HG03520 (cell line): ENCODE data around the gene SUMF1.
A peak's percentile ranks its signal among the peaks of the same experiment; 100 is the strongest.
"Not testable (repeated sequence)": the region's sequence is repeated elsewhere in the genome, so short reads cannot be mapped to it uniquely, and the experiment has no call there.

ENCODE experiments used
- ATAC-seq: cut with Tn5 transposase; IDR thresholded peaks from one replicate; pipeline ENCODE4 v1.9.1; 2021; ENCODE audit warnings: mild to moderate bottlenecking, moderate library complexity; ENCODE audit not compliant: unreplicated experiment

Gene SUMF1

GRCh38 chr3:4462369-4463040 is 4.6 kb downstream of the SUMF1 start:
- ATAC-seq = no peak

DNA sequence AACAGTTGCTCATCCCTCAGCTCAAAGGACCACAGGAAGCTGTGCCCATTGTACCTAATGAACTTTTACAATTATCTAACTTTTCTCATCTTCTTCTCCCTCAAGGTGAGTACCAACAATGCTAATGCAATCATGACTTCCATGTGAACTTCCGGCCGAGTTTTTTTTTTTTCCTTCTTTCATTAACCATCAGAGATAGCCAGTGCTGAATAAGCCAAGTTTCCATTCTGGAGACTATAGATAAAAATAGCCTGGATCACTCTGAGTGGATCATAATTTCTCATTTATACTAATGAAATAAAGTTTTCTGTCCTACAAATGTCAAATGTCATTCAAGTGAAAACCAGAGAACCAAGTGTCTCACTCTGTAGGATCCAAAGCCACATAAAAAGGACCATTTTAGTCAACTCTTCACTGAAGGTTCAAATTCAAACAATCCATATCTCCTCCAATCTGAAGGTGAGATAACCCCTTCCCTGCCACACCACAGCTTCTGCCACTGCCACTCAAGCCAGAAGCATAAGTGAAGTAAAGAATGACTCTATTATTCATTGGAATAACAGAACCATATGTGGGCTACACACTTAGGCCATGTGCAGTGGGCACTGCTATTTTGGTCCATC is 5.5 kb downstream of the SUMF1 start:
- no peak for ATAC-seq

- no peak for ATAC-seq
Observed at GRCh38 chr3:4460334-4460733, 6.7 kb downstream of the SUMF1 start.

GRCh38 chr3:4458961-4459360 is 8.1 kb downstream of the SUMF1 start:
- ATAC-seq = no peak

DNA sequence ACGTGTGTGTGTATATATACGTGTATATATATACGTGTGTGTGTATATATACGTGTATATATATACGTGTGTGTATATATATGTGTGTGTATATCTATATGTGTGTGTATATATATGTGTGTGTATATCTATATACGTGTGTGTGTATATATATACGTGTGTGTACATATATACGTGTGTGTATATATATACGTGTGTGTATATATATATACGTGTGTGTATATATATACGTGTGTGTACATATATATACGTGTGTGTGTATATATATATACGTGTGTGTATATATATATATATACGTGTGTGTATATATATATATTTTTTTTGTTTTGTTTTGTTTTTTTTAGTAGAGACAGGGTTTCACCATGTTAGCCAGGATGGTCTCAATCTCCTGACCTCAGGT is 10.3 kb downstream of the SUMF1 start:
- not testable (repeated sequence) for ATAC-seq

- ATAC-seq = no peak
Observed at GRCh38 chr3:4454142-4454541, 12.9 kb downstream of the SUMF1 start.

- no peak for ATAC-seq
Observed at GRCh38 chr3:4449043-4449805, 17.8 kb downstream of the SUMF1 start.

GRCh38 chr3:4448187-4448586 is 18.9 kb downstream of the SUMF1 start:
- ATAC-seq = no peak

GRCh38 chr3:4447295-4447999 is 19.6 kb downstream of the SUMF1 start:
- no peak for ATAC-seq

DNA sequence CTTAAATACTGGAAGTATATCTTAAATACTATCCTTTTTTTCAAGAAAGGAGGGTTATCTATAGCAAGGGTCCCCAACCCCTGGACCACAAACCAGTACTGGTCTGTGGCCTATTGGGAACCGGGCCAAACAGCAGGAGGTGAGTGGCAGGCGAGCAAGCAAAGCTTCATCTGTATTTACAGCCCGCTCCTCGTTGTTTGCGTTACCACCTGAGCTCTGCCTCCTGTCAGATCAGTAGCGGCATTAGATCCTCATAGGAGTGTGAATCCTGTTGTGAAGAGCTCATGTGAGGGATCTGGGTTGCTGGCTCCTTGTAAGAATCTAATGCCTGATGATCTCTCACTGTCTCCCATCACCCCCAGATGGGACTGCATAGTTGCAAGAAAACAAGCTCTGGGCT is 26.1 kb downstream of the SUMF1 start:
- no peak for ATAC-seq

GRCh38 chr3:4438296-4438695 is 28.8 kb downstream of the SUMF1 start:
- no peak for ATAC-seq

GRCh38 chr3:4432259-4432658 is 34.8 kb downstream of the SUMF1 start:
- ATAC-seq = no peak

DNA sequence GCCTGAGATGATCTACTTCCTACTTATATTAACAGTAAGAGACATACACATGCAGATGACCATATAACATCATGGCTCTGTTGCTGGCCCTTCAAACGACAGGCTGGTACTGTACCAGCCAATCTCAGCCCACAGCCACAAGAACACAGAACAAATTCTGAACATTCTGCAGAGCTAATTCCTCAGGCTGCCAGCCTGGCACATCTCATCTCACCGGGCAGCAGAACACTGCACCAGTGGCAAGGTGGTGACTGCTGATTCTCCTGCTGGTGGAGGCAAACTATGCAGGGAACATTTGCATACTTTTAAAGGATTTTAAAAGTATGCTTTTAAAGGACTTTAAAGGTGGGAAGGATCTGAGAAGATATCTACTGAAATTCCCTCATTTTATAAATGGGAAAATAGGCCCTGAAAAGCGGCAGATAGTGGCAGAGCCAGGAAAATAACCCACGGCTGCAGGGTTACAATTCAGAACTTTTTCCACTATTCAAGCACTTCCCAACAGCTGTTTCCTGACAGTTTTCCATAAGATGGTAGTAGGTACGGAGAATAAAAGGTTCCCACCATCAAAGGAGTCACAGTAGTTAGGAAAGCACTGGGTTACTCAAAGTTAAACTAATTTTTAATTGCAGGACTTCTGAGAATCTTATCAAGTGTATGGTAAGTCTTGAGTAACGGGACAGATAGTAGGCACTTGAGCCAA is 37.3 kb downstream of the SUMF1 start:
- ATAC-seq = no peak

GRCh38 chr3:4426782-4427344 is 40.2 kb downstream of the SUMF1 start:
- peak; percentile 66 for ATAC-seq

GRCh38 chr3:4426261-4426781 is 40.7 kb downstream of the SUMF1 start:
- ATAC-seq = no peak

DNA sequence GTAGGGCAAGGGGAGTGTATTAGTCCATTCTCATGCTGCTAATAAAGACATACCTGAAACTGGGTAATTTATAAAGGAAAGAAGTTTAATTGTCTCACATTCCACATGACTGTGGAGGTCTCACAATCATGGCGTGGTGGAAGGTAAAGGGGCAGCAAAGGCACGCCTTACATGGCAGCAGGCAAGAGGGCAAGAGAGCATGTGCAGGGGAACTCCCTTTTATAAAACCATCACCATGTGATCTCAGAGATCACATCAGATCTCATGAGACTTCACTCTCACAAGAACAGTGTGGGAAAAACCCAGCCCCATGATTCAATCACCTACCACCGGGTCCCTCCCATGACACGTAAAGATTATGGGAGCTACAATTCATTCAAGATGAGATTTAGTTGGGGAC is 41.4 kb downstream of the SUMF1 start:
- no peak for ATAC-seq

DNA sequence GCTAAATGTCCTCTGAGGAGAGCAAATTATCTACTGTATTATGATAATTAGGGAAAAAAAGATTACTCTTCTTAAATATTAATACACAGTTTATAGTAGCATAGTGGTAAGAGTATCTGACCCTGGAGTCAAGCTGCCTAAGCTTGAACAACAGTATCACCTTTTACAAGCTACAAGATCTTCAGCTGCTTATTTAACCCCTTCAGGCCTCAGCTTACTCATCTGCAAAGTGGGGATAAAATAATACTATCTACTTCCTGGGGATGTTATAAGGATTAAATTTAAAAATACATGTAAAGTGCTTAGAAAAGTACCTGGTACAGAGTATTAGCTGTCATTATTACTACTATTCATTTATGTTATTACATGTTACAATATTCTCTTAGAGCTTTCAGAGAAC is 42.0 kb downstream of the SUMF1 start:
- no peak for ATAC-seq

- ATAC-seq = peak; percentile 75
Observed at GRCh38 chr3:4421121-4421520, 45.9 kb downstream of the SUMF1 start.

DNA sequence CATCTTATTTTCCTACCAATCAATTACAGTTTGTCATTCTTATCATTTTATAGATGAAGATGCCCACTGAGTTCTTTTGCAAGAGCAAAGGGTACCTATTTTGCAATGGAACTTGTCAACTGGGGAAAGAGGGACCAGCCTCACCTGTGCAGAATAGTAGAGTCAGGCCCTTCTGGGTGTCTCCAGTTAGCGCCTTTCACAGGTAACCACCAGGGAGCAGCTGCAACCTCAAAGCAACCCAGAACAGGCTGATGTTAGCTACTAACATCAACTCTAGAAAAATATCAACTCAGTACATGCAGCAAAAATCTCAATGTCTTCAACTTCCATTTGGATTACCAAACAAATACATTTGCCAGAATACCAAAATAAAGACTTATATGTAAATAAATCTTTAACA is 47.1 kb downstream of the SUMF1 start:
- no peak for ATAC-seq

GRCh38 chr3:4419386-4419785 is 47.7 kb downstream of the SUMF1 start:
- no peak for ATAC-seq
